ENCODE results near the gene IPO5.
A peak's percentile ranks its signal among the peaks of the same experiment; 100 is the strongest.

The IPO5 gene

DNA sequence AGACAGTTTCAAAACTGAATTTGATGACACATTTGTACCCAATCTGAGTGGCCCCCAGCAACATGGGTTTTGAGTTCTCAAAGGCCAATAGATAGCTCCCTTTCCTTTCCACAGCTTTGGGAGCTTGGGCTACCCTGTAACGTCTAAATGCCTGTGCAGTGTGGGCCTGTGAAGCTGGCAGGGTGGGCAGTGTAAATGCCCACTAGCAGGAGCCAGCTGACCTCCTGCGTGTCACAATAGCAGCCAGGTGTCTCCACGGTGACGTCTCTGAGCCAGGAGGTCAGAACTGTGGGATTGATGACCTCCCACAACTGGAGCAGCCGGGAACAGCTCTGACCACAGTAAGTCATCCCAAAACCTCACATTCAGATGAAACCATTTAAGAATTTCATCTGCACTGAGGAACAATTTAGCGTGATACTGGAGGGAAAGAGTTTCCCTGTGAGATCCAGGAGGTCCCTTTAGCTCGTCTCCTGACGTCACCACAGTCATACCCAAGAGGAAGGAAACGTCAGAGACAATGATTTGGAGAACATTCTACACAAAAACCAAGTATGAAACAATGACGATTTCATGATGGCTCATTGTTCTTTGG lies at the start of gene IPO5:
IPO5 (plus strand) TSS at position 300 of the 595 bp plus-strand sequence. CDS start 23,022 bp downstream, outside the sequence.
- DNase-seq (ENCODE audit: low read depth), result peak; percentile 74
- no peak within 1 kb of the TSS for H3K4me3 ChIP-seq (ENCODE audit: low read depth, low read length)
- TF ChIP-seq, protein P1, sequence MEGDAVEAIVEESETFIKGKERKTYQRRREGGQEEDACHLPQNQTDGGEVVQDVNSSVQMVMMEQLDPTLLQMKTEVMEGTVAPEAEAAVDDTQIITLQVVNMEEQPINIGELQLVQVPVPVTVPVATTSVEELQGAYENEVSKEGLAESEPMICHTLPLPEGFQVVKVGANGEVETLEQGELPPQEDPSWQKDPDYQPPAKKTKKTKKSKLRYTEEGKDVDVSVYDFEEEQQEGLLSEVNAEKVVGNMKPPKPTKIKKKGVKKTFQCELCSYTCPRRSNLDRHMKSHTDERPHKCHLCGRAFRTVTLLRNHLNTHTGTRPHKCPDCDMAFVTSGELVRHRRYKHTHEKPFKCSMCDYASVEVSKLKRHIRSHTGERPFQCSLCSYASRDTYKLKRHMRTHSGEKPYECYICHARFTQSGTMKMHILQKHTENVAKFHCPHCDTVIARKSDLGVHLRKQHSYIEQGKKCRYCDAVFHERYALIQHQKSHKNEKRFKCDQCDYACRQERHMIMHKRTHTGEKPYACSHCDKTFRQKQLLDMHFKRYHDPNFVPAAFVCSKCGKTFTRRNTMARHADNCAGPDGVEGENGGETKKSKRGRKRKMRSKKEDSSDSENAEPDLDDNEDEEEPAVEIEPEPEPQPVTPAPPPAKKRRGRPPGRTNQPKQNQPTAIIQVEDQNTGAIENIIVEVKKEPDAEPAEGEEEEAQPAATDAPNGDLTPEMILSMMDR (conservative IDR thresholded peaks at IDR 0.05; ENCODE audit: low read depth, low read length), result no peak

DNA sequence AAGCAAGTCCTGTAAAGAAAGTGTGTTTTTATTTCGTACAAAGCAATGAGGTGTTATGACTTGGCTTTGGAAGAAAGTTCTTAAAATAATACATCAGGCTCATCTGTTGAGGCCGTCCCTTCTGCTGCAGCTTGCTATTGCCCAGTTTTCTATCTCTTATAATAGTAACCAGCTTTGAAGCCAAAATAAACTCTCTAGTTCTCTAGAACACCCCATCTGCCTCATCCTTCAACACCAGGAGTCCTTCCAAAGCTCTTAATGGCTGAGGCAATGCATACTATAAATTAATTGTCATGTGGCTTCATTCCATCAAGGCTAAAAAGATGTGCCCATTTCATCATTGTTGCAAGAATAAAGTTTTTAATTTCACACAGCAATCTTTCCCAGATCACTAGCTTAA lies 49.4 kb upstream of the IPO5 start:
- H3K4me3 ChIP-seq (ENCODE audit: low read depth, low read length), result no peak overlapping the region
- DNase-seq (ENCODE audit: low read depth), result no peak
- TF ChIP-seq, protein P1 (conservative IDR thresholded peaks at IDR 0.05; ENCODE audit: low read depth, low read length), result no peak

DNA sequence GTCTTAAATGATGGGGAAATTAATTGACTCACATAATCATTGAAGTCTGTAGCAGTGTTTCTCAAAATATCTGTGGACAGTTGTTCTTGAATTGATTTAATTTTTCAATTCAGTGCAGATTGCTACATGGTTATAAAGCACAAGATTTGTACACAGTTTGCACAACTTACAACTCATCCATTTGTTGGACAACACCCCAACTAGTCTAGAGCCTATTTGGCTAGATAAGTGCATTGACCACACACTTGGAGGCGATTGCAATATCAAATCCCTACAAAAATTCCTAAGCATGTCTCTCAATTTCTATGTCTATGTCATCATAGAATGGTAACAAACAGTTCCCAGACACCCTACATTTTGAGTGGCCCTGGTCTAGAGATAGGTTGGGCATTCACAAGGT lies 48.0 kb upstream of the IPO5 start:
- TF ChIP-seq, protein P1 (conservative IDR thresholded peaks at IDR 0.05; ENCODE audit: low read depth, low read length), result no peak
- no peak overlapping the region for H3K4me3 ChIP-seq (ENCODE audit: low read depth, low read length)
- no peak for DNase-seq (ENCODE audit: low read depth)

DNA sequence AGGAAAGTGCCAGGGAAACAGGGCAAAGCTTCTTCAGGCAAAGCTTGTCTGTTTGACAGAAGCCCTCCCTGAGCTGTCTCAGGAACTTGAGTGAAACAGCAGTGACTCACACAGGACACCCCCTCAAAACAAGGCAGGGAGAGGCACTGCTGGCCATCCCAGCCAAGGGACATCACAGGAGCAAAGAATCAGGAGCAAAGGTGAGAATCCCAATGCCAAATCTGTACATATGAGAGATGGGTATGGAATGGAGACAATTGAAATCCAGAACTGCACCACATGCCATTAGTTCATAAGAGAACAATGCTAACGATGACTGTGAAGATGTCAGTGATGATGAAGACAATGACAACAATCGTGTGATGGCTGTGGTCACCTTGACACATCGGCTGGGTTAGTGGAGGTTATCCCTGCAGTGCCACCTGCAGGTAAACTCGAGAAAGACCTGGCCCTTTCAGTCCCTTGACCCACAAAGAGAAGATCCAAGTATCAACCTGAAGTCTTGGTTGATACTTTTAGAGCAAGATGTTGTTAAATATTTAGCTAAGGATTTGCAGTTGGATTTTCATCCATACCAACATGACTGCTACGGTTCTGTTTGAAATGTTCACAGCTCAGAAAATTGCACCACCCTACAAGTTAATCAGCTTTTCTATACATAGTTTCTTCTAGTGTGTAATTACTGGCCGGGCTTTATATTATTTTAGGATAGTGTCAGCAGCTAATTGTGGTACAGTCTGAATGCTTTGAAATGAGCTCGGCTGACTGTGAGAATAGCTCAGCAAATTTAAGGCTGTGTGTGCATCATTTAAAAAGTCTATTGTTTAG lies 42.0 kb upstream of the IPO5 start:
- TF ChIP-seq, protein P1 (conservative IDR thresholded peaks at IDR 0.05; ENCODE audit: low read depth, low read length), result peak; percentile 62
- no peak for DNase-seq (ENCODE audit: low read depth)
- H3K4me3 ChIP-seq (ENCODE audit: low read depth, low read length), result no peak overlapping the region

DNA sequence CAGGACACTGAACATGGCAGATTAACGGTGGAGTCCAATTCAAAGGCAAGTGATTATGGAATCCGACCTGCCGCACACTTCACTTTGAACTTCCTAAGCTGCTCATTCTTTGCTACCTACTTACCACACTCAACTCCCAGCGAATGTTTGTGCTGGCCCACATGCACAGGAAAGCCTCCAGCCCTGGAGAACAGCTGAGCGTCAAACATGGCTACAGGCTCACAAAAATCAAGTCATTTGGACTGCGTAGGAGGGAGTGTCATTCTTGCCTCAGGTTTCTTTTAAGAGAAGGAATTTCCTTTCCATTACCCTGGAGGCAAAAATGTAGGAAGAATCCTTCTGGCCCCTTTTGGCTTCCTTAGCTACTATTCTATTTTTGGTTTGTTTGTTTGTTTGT lies 41.3 kb upstream of the IPO5 start:
- TF ChIP-seq, protein P1 (conservative IDR thresholded peaks at IDR 0.05; ENCODE audit: low read depth, low read length), result no peak
- DNase-seq (ENCODE audit: low read depth), result no peak
- no peak overlapping the region for H3K4me3 ChIP-seq (ENCODE audit: low read depth, low read length)

DNA sequence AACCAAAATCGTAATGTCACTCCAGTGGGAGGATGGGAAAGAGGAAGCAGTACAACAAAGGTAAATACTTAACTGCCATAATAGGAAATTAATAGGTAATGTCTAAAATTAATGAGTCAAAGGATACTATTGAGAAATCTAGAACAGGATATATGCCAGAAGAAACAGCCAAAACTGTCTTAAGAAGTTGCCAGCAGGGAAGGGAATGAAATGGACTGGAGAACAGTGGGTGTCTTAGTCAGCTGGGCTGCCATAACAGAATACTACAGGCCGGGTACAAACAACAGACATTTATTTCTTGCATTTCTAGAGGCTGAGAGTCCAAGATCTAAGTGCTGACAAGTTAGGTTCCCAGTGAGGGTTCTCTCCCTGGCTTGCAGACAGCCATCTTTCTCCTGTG lies 40.3 kb upstream of the IPO5 start:
- H3K4me3 ChIP-seq (ENCODE audit: low read depth, low read length), result no peak overlapping the region
- no peak for DNase-seq (ENCODE audit: low read depth)
- TF ChIP-seq, protein P1 (conservative IDR thresholded peaks at IDR 0.05; ENCODE audit: low read depth, low read length), result no peak
